ENCODE results near the gene SPATS2L. TPM values are rescaled to one million over a fixed set of nuclear protein-coding genes. Genes with fewer than 3 reads are reported as not detected.

The SPATS2L gene
- total RNA-seq, 1 experiment from 2014 or later = not detected

Small RNA genes lying within 50 kb of the gene (small RNA-seq; reads per million reads assigned to genes)
- gene RNY4P34 = not detected

Other genes with a start within 250 kb of the SPATS2L start
- 24.6 and 28.1 TPM in 2 replicates for gene KCTD18, start 203.4 kb downstream of the SPATS2L start, total RNA-seq (2014; rRNA removed; shearing (Covaris generic); ENCODE audit: low replicate concordance)
- 14.3 and 32.3 TPM in 2 replicates for gene SGO2, start 219.5 kb downstream of the SPATS2L start, total RNA-seq (2014; rRNA removed; shearing (Covaris generic); ENCODE audit: low replicate concordance)